Muscle of leg (tissue), 11 donors: ENCODE results near the gene CYP2S1. TPM values are rescaled to one million over a fixed set of nuclear protein-coding genes. Genes with fewer than 3 reads are reported as not detected.

Source experiments
- DNase-seq: peaks from one replicate; pipeline ENCODE4 v3.0.0; 2013
- H3K27ac ChIP-seq: one replicate; pipeline ENCODE4 v1.5.1; 2013; ENCODE audit warnings: mild to moderate bottlenecking, low read length, control low read depth
- H3K27me3 ChIP-seq: one replicate; pipeline ENCODE4 v1.6.1; 2013; ENCODE audit warnings: low read length; ENCODE audit not compliant: control insufficient read depth, insufficient read depth
- H3K36me3 ChIP-seq: one replicate; pipeline ENCODE4 v1.6.1; 2013; ENCODE audit warnings: low read length; ENCODE audit not compliant: control insufficient read depth, insufficient read depth
- H3K4me1 ChIP-seq: one replicate; pipeline ENCODE4 v1.6.1; 2013; ENCODE audit warnings: low read length; ENCODE audit not compliant: control insufficient read depth, insufficient read depth
- H3K4me3 ChIP-seq: one replicate; pipeline ENCODE4 v1.5.1; 2013; ENCODE audit warnings: low read length, control low read depth
- H3K9me3 ChIP-seq: replicated peaks from 2 replicates; pipeline ENCODE4 v1.6.1; 2013; ENCODE audit warnings: low read depth, low read length; ENCODE audit not compliant: control insufficient read depth
- WGBS: methylation state at CpG from one replicate; pipeline ENCODE4 v1.1.5; 2013; ENCODE audit warnings: missing lambda C conversion rate; ENCODE audit not compliant: insufficient coverage; 5-methylcytosine and 5-hydroxymethylcytosine counted together
- polyA plus RNA-seq, 8 donors: library from polyadenylated mRNA; unstranded; fragments of 120-200 nt; gene quantifications; one replicate each; pipeline versions ENCODE4 v1.2.1 to v1.2.3, GENCODE V29; 2013; ENCODE audit warnings: inconsistent platforms in 1 of 8, low replicate concordance in 1 of 8; ENCODE audit not compliant: insufficient read length in 8 of 8, insufficient read depth in 1 of 8
- total RNA-seq: library from RNA; stranded (reverse); fragments of 120-200 nt; gene quantifications from one replicate; pipeline ENCODE4 v1.2.4, GENCODE V29; 2013

The CYP2S1 gene
- total and polyA plus RNA-seq, 9 donors: 0.09 to 3.5 (median 0.48) TPM

DNA sequence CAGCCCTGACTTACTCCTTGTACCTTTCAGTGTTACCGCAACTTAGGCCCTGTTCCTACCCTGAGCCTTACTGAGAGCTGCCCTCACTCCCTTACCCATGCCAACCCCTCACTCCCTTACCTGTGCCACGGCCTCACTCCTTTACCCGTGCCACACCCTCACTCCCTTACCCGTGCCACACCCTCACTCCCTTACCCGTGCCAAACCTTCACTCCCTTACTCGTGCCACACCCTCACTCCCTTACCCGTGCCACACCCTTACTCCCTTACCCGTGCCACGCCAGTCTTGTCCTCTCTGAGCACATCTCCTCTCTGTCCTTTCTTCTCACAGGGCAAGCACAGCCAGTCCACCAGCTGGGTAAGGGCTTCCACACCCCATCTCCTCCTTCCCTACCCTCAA, 46.3 kb downstream of the CYP2S1 start:
- peaks cover 60% of the 10 kb centered on the region for H3K36me3 ChIP-seq
- no peak for DNase-seq
- H3K9me3 ChIP-seq: no peaks in the 10 kb centered on the region
- WGBS: 85% methylated on average over 9 of the region's 9 CpGs
- no peaks in the 10 kb centered on the region for H3K27me3 ChIP-seq
- H3K4me1 ChIP-seq: no peaks in the 10 kb centered on the region
- no peak overlapping the region for H3K4me3 ChIP-seq
- H3K27ac ChIP-seq: no peak overlapping the region

DNA sequence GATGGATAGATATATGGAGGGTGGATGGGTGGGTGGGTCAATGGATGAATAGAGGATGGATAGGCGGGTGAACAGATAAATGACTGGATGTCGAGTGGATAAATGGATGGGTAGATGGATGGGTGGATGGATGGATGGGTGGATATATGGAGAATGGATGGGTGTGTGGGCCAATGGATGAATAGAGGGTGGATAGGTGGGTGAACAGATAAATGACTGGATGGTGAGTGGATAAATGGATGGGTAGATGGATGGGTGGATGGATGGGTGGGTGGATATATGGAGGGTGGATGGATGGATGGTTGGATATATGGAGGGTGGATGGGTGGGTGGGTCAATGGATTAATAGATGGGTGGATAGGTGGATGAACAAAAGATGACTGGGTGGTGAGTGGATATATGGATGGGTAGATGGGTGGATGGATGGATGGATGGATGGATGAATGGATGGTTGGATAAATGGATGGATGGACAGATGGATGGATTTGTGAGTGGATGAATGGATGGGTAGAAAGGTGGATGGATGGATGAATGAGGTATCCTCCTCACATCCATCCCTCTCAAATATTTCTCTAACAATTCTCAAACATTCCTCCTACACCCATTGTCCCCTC, 47.0 kb downstream of the CYP2S1 start:
- 95% methylated on average over 2 of the region's 2 CpGs for WGBS
- Histone ChIP-seq H3K27me3 (no peaks in the 10 kb centered on the region), H3K4me1 (no peaks in the 10 kb centered on the region), H3K36me3 (peaks cover 60% of the 10 kb centered on the region), H3K4me3 (no peak overlapping the region), H3K9me3 (no peaks in the 10 kb centered on the region), H3K27ac (no peak overlapping the region)
- DNase-seq: no peak

DNA sequence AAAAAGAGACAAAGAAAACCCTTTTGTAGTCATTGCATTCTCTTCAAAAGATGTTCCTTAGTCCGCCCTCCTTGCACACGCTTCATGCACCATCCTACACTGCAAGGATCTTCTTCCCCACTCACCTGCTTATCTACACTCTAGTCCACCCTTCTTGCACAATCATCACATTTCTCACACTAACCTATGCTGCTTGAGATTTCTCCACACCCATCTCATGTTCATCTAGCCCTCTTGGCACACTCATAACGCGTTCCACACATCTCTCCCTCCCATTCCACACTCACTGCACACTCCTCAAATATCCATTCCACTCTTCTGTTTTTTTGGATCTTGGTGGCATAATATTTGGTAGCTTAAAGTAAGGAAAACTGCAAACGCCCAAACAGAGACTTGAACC, 48.8 kb downstream of the CYP2S1 start:
- H3K36me3 ChIP-seq: peaks cover 62% of the 10 kb centered on the region
- H3K27me3 ChIP-seq: no peaks in the 10 kb centered on the region
- H3K9me3 ChIP-seq: no peaks in the 10 kb centered on the region
- no peaks in the 10 kb centered on the region for H3K4me1 ChIP-seq
- DNase-seq: no peak
- 96% methylated on average over 4 of the region's 5 CpGs for WGBS
- no peak overlapping the region for H3K27ac ChIP-seq
- no peak overlapping the region for H3K4me3 ChIP-seq

DNA sequence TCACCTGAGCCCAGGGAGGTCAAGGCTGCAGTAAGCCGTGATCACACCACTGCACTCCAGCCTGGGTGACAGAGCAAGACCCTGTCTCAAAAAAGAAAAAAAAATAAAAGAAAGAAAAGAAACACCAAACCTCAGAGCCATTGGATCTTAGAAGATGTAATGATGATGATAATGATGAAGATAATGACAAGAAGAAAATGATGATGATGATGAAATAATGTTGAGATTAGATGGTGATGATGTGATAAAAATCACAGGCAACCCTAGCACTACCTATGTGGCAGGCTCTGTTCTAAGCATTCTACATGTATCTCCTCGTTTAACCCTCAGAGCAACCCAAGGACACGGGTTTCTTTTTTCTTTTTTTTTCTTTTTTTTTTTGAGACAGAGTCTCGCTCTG, 51.1 kb downstream of the CYP2S1 start:
- Histone ChIP-seq H3K4me3 (no peak overlapping the region), H3K27me3 (no peaks in the 10 kb centered on the region), H3K9me3 (no peaks in the 10 kb centered on the region), H3K36me3 (peaks cover 59% of the 10 kb centered on the region), H3K27ac (no peak overlapping the region), H3K4me1 (no peaks in the 10 kb centered on the region)
- no peak for DNase-seq
- WGBS: no CpG with 5 or more reads among the region's 4 CpGs

DNA sequence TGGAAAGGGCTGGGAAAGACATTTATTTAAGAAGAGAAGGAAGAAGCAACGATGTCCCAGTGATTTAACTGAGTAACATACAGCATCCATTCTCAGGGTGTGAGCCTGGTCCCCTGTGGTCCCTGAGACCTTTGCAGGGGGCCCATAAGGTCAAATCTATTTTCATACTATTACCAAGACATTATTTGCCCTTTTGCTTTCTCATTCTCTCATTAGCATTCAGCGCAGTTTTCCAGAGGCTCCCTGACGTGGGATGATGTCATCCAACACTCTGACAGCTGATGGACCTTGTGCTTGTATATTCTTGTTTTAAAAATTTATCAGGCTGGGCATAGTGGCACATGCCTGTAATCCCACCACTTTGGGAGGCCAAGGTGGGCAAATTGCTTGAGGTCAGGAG, 52.8 kb downstream of the CYP2S1 start:
- H3K27me3 ChIP-seq: no peaks in the 10 kb centered on the region
- no CpG with 5 or more reads among the region's 3 CpGs for WGBS
- no peak overlapping the region for H3K4me3 ChIP-seq
- H3K27ac ChIP-seq: no peak overlapping the region
- H3K9me3 ChIP-seq: no peaks in the 10 kb centered on the region
- DNase-seq: peak; percentile 38
- no peaks in the 10 kb centered on the region for H3K4me1 ChIP-seq
- peaks cover 61% of the 10 kb centered on the region for H3K36me3 ChIP-seq

DNA sequence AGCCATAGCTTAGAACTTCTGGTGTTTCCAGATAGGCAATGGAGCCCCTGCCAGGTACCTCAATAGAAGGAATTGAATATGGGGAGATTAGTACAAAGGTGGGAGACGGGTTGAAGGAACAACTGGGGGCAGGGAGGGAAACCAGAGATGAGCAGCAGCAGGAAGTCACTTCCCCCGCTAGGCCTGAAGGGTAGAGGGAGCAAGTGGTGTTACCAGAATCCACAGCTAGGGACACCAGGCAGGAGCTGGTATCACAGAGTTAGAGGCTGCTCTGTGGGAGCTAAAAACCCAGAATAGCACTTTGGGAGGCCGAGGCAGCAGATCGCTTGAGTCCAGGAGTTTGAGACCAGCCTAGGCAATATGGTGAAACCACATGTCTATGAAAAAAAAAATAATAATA, 55.9 kb downstream of the CYP2S1 start:
- no peak for DNase-seq
- H3K27ac ChIP-seq: no peak overlapping the region
- 77% methylated on average over 2 of the region's 4 CpGs for WGBS
- H3K27me3 ChIP-seq: no peaks in the 10 kb centered on the region
- no peaks in the 10 kb centered on the region for H3K4me1 ChIP-seq
- H3K36me3 ChIP-seq: peaks cover 67% of the 10 kb centered on the region
- H3K9me3 ChIP-seq: no peaks in the 10 kb centered on the region
- no peak overlapping the region for H3K4me3 ChIP-seq

DNA sequence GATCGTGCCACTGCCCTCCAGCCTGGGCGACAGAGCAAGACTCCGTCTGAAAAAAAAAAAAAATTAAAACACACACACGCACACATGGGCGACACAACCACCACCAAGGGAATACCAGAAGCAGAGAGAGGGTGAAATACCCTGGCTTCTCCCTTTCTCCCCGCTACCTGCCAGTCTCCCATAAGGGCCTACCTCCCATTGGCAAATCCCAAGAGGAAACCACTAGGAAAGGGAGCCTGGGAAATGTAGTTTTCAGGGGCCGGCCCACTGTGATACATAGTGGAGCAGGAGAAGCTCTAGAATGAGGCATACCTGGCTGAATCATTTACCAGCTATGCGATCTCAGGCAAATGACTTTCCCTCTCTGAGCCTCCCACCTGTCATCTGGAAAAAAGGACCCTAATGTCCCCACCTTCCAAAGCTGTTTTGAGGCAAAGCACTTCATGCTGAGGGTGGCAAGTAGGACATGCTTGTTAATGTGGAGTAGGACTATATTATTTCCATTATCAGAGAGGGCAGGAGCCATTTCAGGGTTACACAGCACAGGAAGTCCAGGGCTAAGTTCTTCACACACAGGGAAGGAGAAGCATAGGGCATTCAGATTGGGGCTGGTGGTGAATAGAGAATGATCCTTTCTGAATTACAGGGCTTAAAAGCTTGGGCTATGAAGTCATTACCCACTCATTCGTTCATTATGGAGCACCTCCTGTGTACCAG, 56.8 kb downstream of the CYP2S1 start:
- no peaks in the 10 kb centered on the region for H3K4me1 ChIP-seq
- H3K36me3 ChIP-seq: peaks cover 63% of the 10 kb centered on the region
- no CpG with 5 or more reads among the region's 9 CpGs for WGBS
- DNase-seq: no peak
- no peak overlapping the region for H3K4me3 ChIP-seq
- no peaks in the 10 kb centered on the region for H3K9me3 ChIP-seq
- no peak overlapping the region for H3K27ac ChIP-seq
- no peaks in the 10 kb centered on the region for H3K27me3 ChIP-seq

DNA sequence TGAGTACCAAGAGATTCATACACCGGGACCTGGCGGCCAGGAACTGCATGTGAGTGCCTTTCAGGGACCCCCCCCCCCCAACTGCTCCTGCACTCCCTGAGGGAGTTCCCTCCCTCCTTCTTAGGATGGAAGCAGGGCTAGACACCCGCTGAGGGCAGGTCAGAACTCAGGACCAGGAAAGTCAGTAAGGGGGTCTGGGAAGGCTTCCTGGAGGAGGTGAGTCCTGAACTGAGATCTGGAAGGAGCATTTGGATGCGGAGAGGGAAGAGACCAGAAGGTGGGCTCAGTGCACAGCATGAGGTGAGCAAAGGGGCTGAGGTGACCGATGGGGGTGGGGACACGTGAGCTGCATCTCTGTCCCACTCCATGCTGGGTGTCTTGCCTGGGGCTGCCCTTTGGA, 60.6 kb downstream of the CYP2S1 start:
- Histone ChIP-seq H3K27ac (no peak overlapping the region), H3K36me3 (peaks cover 72% of the 10 kb centered on the region)

DNA sequence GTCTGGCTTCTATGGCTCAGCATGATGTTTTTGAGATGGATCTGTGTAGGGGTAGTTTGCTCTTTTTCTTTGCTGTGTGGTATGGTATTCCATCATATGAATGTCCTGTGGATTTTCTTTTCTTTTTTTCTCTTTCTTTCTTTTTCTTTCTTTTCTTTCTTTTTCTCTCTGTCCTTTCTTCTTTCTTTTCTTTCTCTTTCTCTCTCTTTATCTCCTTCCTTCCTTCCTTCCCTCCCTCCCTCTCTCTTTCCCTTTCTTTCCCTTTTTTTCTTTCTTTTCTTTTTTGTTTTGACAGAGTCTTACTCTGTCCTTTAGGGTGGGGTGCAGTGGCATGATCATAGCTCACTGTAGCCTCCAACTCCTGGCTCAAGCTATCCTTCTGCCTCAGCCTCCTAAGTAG, 62.2 kb downstream of the CYP2S1 start:
- DNase-seq: no peak
- Histone ChIP-seq H3K36me3 (peaks cover 72% of the 10 kb centered on the region), H3K4me1 (no peaks in the 10 kb centered on the region), H3K9me3 (no peaks in the 10 kb centered on the region), H3K27me3 (no peaks in the 10 kb centered on the region), H3K4me3 (no peak overlapping the region), H3K27ac (no peak overlapping the region)

More for the DNA sequence above, 60.6 kb downstream of the CYP2S1 start:
- Histone ChIP-seq H3K9me3 (no peaks in the 10 kb centered on the region), H3K27me3 (no peaks in the 10 kb centered on the region), H3K4me1 (no peaks in the 10 kb centered on the region), H3K4me3 (no peak overlapping the region)
- no peak for DNase-seq
- WGBS: 89% methylated on average over 3 of the region's 6 CpGs
